HCT116 (cell line): ENCODE results near the gene ABL2. TPM values are rescaled to one million over a fixed set of nuclear protein-coding genes. Genes with fewer than 3 reads are reported as not detected.

Experiments
- ATAC-seq: fragments of 200-7000 bp; cut with Tn5 transposase; 2 replicates; pipeline ENCODE4 v1.9.1; 2020; ENCODE audit warnings: mild to moderate bottlenecking, moderate library complexity
- BruUV-seq: library from RNA; stranded (reverse); fragments of 400-500 nt; replicated peaks from 2 replicates; lab custom pipeline; 2021; lab: Mats Ljungman, UMichigan
- CTCF ChIA-PET: fragments of 300-600 bp; sonication (Branson Sonifier 250); formaldehyde crosslinking; loops from one replicate; lab custom pipeline; 2021; ENCODE audit warnings: antibody characterized with exemption; lab: Charles Lee
- POLR2A ChIA-PET: fragments of 300-600, 350-600 bp; sonication (Branson Sonifier 250); formaldehyde crosslinking; loops from one replicate; lab custom pipeline; 2021; ENCODE audit warnings: antibody characterized with exemption; lab: Charles Lee
- RAD21 ChIA-PET, 2 experiments: fragments of 300-600 bp; sonication (Branson Sonifier 250); formaldehyde crosslinking; loops; one replicate each; lab custom pipeline; 2023; ENCODE audit warnings: low total read pairs in 2 of 2; ENCODE audit not compliant: uncharacterized antibody in 2 of 2, unreplicated experiment in 2 of 2, low non-redundant PET in 1 of 2; lab: Charles Lee
- DNase-seq: peaks from one replicate; pipeline ENCODE4 v3.0.0-alpha.2; 2010; ENCODE audit warnings: low read depth, low spot score
- H2AFZ ChIP-seq: fragments of 200-600 bp; shearing (Covaris generic), sonication (generic); 2 replicates; pipeline ENCODE4 v1.6.1; 2017; ENCODE audit warnings: low read depth, mixed run types, mixed read lengths, antibody characterized with exemption, low read length; ENCODE audit not compliant: poor library complexity, severe bottlenecking
- H3K27ac ChIP-seq: 2 replicates; pipeline ENCODE4 v1.5.1; 2012; ENCODE audit warnings: low read depth, low read length
- H3K27me3 ChIP-seq: fragments of 200-600 bp; sonication (generic); 2 replicates; pipeline ENCODE4 v1.6.1; 2016; ENCODE audit warnings: mixed run types, low read length, mixed read lengths; ENCODE audit not compliant: insufficient read depth
- H3K36me3 ChIP-seq, 2 experiments: fragments of 200-500 bp in 1 of 2; fragments of 200-600 bp in 1 of 2; sonication (Bioruptor generic) in 1 of 2; sonication (generic) in 1 of 2; 2 replicates each; pipeline versions ENCODE4 v1.5.1 to v1.6.1; 2014 to 2016; ENCODE audit warnings: low read length in 2 of 2, inconsistent platforms in 1 of 2, mixed read lengths in 1 of 2, mixed run types in 1 of 2; ENCODE audit not compliant: insufficient read depth in 2 of 2, control insufficient read depth in 1 of 2
- H3K4me1 ChIP-seq, 2 experiments: fragments of 200-600 bp in 1 of 2; sonication (generic) in 1 of 2; 2 replicates each; pipeline versions ENCODE4 v1.5.1 to v1.6.1; 2012 to 2017; ENCODE audit warnings: low read length in 2 of 2, inconsistent platforms in 1 of 2, mild to moderate bottlenecking in 1 of 2, mixed read lengths in 1 of 2, mixed run types in 1 of 2, moderate library complexity in 1 of 2; ENCODE audit not compliant: insufficient read depth in 2 of 2, control insufficient read depth in 1 of 2
- H3K4me2 ChIP-seq: fragments of 200-600 bp; sonication (generic); 2 replicates; pipeline ENCODE4 v1.6.1; 2017; ENCODE audit warnings: mixed run types, low read length, mixed read lengths
- H3K4me3 ChIP-seq, 2 experiments: fragments of 200-600 bp in 1 of 2; sonication (generic) in 1 of 2; replicated peaks in 1 of 2; 2 replicates each; pipeline ENCODE4 v1.5.1; 2011 to 2016; ENCODE audit warnings: low read length in 2 of 2, control low read depth in 1 of 2, low read depth in 1 of 2, mild to moderate bottlenecking in 1 of 2, mixed read lengths in 1 of 2, mixed run types in 1 of 2
- H3K79me2 ChIP-seq: fragments of 200-600 bp; sonication (generic); 2 replicates; pipeline ENCODE4 v1.6.1; 2017; ENCODE audit warnings: mild to moderate bottlenecking, mixed run types, low read length, moderate library complexity, mixed read lengths; ENCODE audit not compliant: insufficient read depth
- H3K9ac ChIP-seq: fragments of 200-600 bp; sonication (generic); 2 replicates; pipeline ENCODE4 v1.6.1; 2016; ENCODE audit warnings: low read length, mixed read lengths
- H3K9me2 ChIP-seq: fragments of 200-600 bp; sonication (generic), shearing (Covaris generic); 2 replicates; pipeline ENCODE4 v1.6.1; 2017; ENCODE audit warnings: mixed run types, mild to moderate bottlenecking, moderate library complexity; ENCODE audit not compliant: insufficient read depth
- H3K9me3 ChIP-seq, 2 experiments: fragments of 200-500 bp in 1 of 2; fragments of 200-600 bp in 1 of 2; sonication (Bioruptor generic) in 1 of 2; sonication (generic) in 1 of 2; 2 replicates each; pipeline ENCODE4 v1.6.1; 2014 to 2017; ENCODE audit warnings: low read length in 2 of 2, mixed read lengths in 2 of 2, inconsistent platforms in 1 of 2, low read depth in 1 of 2, mild to moderate bottlenecking in 1 of 2, mixed run types in 1 of 2, moderate library complexity in 1 of 2; ENCODE audit not compliant: control insufficient read depth in 1 of 2, insufficient read depth in 1 of 2
- H4K20me1 ChIP-seq: fragments of 200-600 bp; sonication (generic), shearing (Covaris generic); 2 replicates; pipeline ENCODE4 v1.6.1; 2017; ENCODE audit warnings: mixed run types, mild to moderate bottlenecking, moderate library complexity; ENCODE audit not compliant: insufficient read depth
- EGR1 ChIP-seq: IDR thresholded peaks from 2 replicates; pipeline ENCODE4 v1.6.1; 2012; ENCODE audit warnings: low read depth
- ELF1 ChIP-seq: IDR thresholded peaks from 2 replicates; pipeline ENCODE4 v1.6.1; 2012; ENCODE audit warnings: low read depth, borderline replicate concordance
- EZH2 ChIP-seq: fragments of 200-600 bp; sonication (generic); IDR thresholded peaks from 2 replicates; pipeline ENCODE4 v1.6.1; 2017; ENCODE audit warnings: antibody characterized with exemption, mixed run types
- FOSL1 ChIP-seq: IDR thresholded peaks from 2 replicates; pipeline ENCODE4 v1.6.1; 2012; ENCODE audit warnings: low read depth
- JUND ChIP-seq: IDR thresholded peaks from 2 replicates; pipeline ENCODE4 v1.6.1; 2012
- SP1 ChIP-seq: IDR thresholded peaks from 2 replicates; pipeline ENCODE4 v1.6.1; 2012; ENCODE audit warnings: low read depth
- intact Hi-C: fragments of 100-400 bp; cut with micrococcal nuclease; formaldehyde crosslinking; loops from 2 replicates; pipeline ENCODE4 v1.10.0; 2022
- total RNA-seq: library from RNA; stranded (reverse); gene quantifications from one replicate; pipeline ENCODE4 v1.2.1, GENCODE V29; 2021; ENCODE audit not compliant: unreplicated experiment
- TF ChIP-seq, protein P1 (sequence below): IDR thresholded peaks from 2 replicates; pipeline ENCODE4 v1.6.1; 2012; ENCODE audit warnings: low read depth
- TF ChIP-seq, protein P2 (sequence below): IDR thresholded peaks from 2 replicates; pipeline ENCODE4 v1.6.1; 2012

Gene ABL2
- total RNA-seq, 1 experiment from 2014 or later = 22.9 TPM

DNA sequence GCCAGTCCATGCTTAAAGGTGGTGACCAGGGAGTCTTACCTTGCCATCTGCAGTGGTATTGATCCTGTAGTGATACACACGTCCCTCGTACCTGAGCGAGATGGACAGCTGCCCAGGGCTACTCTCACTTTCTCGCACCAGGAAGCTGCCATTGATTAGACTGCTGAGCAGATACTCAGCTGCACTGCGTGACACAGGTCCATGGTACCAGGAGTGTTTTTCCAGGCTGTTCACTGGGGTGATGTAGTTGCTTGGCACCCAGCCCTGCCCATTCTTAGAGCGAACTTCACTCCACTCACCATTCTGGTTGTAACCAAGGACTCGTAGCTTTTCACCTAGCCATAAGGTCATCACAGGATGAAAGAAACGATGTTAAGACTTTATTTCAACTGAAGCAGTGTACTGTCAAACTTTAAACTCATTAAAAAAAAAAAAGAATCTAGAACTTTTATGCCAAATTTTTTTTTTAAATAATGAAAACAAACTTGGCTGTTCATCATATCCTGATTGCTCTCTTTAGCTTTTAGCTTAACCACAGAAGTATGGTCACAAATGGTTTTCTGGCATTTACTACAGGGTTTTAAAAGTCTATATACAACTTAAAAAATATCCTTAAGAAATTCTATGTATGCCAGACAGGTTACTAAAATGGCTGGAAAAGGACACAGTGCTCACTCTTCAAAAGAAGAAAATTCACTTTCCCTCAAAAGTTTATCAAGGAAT lies 103.0 kb downstream of the ABL2 start:
- H3K9me2 ChIP-seq = no peaks in the 10 kb centered on the region
- POLR2A ChIA-PET = no interaction called here
- no peak overlapping the region for H2AFZ ChIP-seq
- H3K79me2 ChIP-seq = peaks cover 8% of the 10 kb centered on the region; the same call in 1 of the 2 replicates
- H3K27ac ChIP-seq = no peak overlapping the region
- H3K4me2 ChIP-seq = peak overlapping the region; percentile 27
- no peak overlapping the region for H3K9ac ChIP-seq
- ATAC-seq (no peak), DNase-seq (no peak)
- CTCF ChIA-PET = no interaction called here
- H3K36me3 ChIP-seq = peaks cover 0 to 4% of the 10 kb centered on the region in 2 experiments; a peak in 1 of 4 replicates
- H3K9me3 ChIP-seq = no peaks in the 10 kb centered on the region
- H3K4me1 ChIP-seq = peaks cover 39 to 58% of the 10 kb centered on the region in 2 experiments
- H4K20me1 ChIP-seq = no peaks in the 10 kb centered on the region
- TF ChIP-seq JUND (no peak), EZH2 (no peak), ELF1 (no peak), FOSL1 (no peak), EGR1 (no peak), SP1 (no peak)
- TF ChIP-seq, protein P1, sequence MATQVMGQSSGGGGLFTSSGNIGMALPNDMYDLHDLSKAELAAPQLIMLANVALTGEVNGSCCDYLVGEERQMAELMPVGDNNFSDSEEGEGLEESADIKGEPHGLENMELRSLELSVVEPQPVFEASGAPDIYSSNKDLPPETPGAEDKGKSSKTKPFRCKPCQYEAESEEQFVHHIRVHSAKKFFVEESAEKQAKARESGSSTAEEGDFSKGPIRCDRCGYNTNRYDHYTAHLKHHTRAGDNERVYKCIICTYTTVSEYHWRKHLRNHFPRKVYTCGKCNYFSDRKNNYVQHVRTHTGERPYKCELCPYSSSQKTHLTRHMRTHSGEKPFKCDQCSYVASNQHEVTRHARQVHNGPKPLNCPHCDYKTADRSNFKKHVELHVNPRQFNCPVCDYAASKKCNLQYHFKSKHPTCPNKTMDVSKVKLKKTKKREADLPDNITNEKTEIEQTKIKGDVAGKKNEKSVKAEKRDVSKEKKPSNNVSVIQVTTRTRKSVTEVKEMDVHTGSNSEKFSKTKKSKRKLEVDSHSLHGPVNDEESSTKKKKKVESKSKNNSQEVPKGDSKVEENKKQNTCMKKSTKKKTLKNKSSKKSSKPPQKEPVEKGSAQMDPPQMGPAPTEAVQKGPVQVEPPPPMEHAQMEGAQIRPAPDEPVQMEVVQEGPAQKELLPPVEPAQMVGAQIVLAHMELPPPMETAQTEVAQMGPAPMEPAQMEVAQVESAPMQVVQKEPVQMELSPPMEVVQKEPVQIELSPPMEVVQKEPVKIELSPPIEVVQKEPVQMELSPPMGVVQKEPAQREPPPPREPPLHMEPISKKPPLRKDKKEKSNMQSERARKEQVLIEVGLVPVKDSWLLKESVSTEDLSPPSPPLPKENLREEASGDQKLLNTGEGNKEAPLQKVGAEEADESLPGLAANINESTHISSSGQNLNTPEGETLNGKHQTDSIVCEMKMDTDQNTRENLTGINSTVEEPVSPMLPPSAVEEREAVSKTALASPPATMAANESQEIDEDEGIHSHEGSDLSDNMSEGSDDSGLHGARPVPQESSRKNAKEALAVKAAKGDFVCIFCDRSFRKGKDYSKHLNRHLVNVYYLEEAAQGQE = no peak
- TF ChIP-seq, protein P2, sequence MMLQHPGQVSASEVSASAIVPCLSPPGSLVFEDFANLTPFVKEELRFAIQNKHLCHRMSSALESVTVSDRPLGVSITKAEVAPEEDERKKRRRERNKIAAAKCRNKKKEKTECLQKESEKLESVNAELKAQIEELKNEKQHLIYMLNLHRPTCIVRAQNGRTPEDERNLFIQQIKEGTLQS = no peak
- intact Hi-C loops = loop anchor here (5.0 kb wide), 1 partner anchor 106 kb away; no protein-coding TSS in a partner anchor
- H3K27me3 ChIP-seq = no peaks in the 10 kb centered on the region
- no TSS peak for BruUV-seq
- RAD21 ChIA-PET = no interaction called here
- no peak overlapping the region for H3K4me3 ChIP-seq
